Neural cell (in vitro differentiated cells): ENCODE measurements around the gene ITFG1. TPM values are rescaled to one million over a fixed set of nuclear protein-coding genes. Genes with fewer than 3 reads are reported as not detected.

Experiments used
- H2AFZ ChIP-seq: fragments of 200-600, 300-800 bp; sonication (generic), shearing (Covaris generic); 2 replicates; pipeline ENCODE4 v1.6.0; 2014; ENCODE audit warnings: low read depth, mild to moderate bottlenecking, antibody characterized with exemption, low read length, moderate library complexity
- H3F3A ChIP-seq: fragments of 200-600 bp; shearing (Covaris generic); 2 replicates; pipeline ENCODE4 v1.6.1; 2016; ENCODE audit warnings: mild to moderate bottlenecking, moderate library complexity, mixed read lengths, antibody characterized with exemption, low read length; ENCODE audit not compliant: insufficient read depth, poor library complexity, severe bottlenecking
- H3K27ac ChIP-seq: fragments of 200-600, 300-800 bp; sonication (generic), shearing (Covaris generic); 2 replicates; pipeline ENCODE4 v1.5.1; 2014; ENCODE audit warnings: mild to moderate bottlenecking, low read length, moderate library complexity
- H3K27me3 ChIP-seq: fragments of 300-800, 200-600 bp; sonication (generic), shearing (Covaris generic); 2 replicates; pipeline ENCODE4 v1.6.0; 2014; ENCODE audit warnings: mild to moderate bottlenecking, low read depth, low read length, moderate library complexity; ENCODE audit not compliant: insufficient read depth
- H3K36me3 ChIP-seq: fragments of 300-800, 200-600 bp; sonication (generic), shearing (Covaris generic); 2 replicates; pipeline ENCODE4 v1.5.1; 2014; ENCODE audit warnings: mild to moderate bottlenecking, antibody characterized with exemption, low read length, moderate library complexity; ENCODE audit not compliant: insufficient read depth
- H3K4me2 ChIP-seq: fragments of 300-800, 200-600 bp; sonication (generic), shearing (Covaris generic); 2 replicates; pipeline ENCODE4 v1.6.0; 2014; ENCODE audit warnings: mild to moderate bottlenecking, low read length
- H3K4me3 ChIP-seq: fragments of 300-800, 200-600 bp; sonication (generic), shearing (Covaris generic); 2 replicates; pipeline ENCODE4 v1.5.1; 2014; ENCODE audit warnings: mild to moderate bottlenecking, low read length, moderate library complexity
- H3K79me2 ChIP-seq: fragments of 200-600 bp; shearing (Covaris generic); replicated peaks from 2 replicates; pipeline ENCODE4 v1.6.0; 2014; ENCODE audit warnings: mild to moderate bottlenecking, low read length, moderate library complexity; ENCODE audit not compliant: insufficient read depth
- H3K9ac ChIP-seq: fragments of 300-800, 200-600 bp; sonication (generic), shearing (Covaris generic); 2 replicates; pipeline ENCODE4 v1.6.1; 2016; ENCODE audit warnings: mild to moderate bottlenecking, low read length, mixed read lengths
- H3K9me2 ChIP-seq: fragments of 200-600 bp; shearing (Covaris generic); 2 replicates; pipeline ENCODE4 v1.6.1; 2016; ENCODE audit warnings: mild to moderate bottlenecking, low read length, mixed read lengths; ENCODE audit not compliant: insufficient read depth
- H3K9me3 ChIP-seq: fragments of 200-600, 300-800 bp; sonication (generic), shearing (Covaris generic); 2 replicates; pipeline ENCODE4 v1.6.1; 2016; ENCODE audit warnings: mild to moderate bottlenecking, mixed run types, low read length, moderate library complexity, mixed read lengths
- H4K20me1 ChIP-seq: fragments of 200-600 bp; shearing (Covaris generic); 2 replicates; pipeline ENCODE4 v1.6.1; 2016; ENCODE audit warnings: mild to moderate bottlenecking, mixed run types; ENCODE audit not compliant: insufficient read depth
- EP300 ChIP-seq: fragments of 450-650 bp; conservative IDR thresholded peaks from 2 replicates; pipeline ENCODE4 v1.6.1; 2014; ENCODE audit warnings: antibody characterized with exemption, mild to moderate bottlenecking, moderate library complexity; ENCODE audit not compliant: poor library complexity, severe bottlenecking
- EZH2 ChIP-seq: fragments of 200-600, 300-800 bp; shearing (Covaris generic), sonication (generic); IDR thresholded peaks from 2 replicates; pipeline ENCODE4 v1.6.1; 2014; ENCODE audit warnings: antibody characterized with exemption, low read length, borderline replicate concordance, mild to moderate bottlenecking; ENCODE audit not compliant: insufficient read depth, poor library complexity, severe bottlenecking
- MXI1 ChIP-seq: fragments of 450-650 bp; conservative IDR thresholded peaks from 2 replicates; pipeline ENCODE4 v1.6.1; 2014; ENCODE audit warnings: antibody characterized with exemption, mild to moderate bottlenecking; ENCODE audit not compliant: poor library complexity, severe bottlenecking
- POLR2AphosphoS5 ChIP-seq: IDR thresholded peaks from 2 replicates; pipeline ENCODE4 v1.6.1; 2012
- RAD21 ChIP-seq: fragments of 450-650 bp; conservative IDR thresholded peaks from 2 replicates; pipeline ENCODE4 v1.6.1; 2014; ENCODE audit warnings: antibody characterized with exemption, mild to moderate bottlenecking, moderate library complexity
- REST ChIP-seq: IDR thresholded peaks from 2 replicates; pipeline ENCODE4 v1.6.1; 2012; ENCODE audit warnings: borderline replicate concordance
- SMC3 ChIP-seq: fragments of 450-650 bp; conservative IDR thresholded peaks from 2 replicates; pipeline ENCODE4 v1.6.1; 2014; ENCODE audit warnings: antibody characterized with exemption, mild to moderate bottlenecking, moderate library complexity; ENCODE audit not compliant: poor library complexity
- TAF1 ChIP-seq: IDR thresholded peaks from 2 replicates; pipeline ENCODE4 v1.6.1; 2012; ENCODE audit warnings: low read depth
- polyA plus RNA-seq: library from polyadenylated mRNA; depleted of rRNA; stranded (reverse); fragments of >200 nt; gene quantifications from 2 replicates; pipeline ENCODE4 v1.2.3, GENCODE V29; 2014
- TF ChIP-seq, protein P1 (sequence below): fragments of 450-650 bp; IDR thresholded peaks from 2 replicates; pipeline ENCODE4 v1.5.1; 2014; ENCODE audit warnings: antibody characterized with exemption, mild to moderate bottlenecking, moderate library complexity; ENCODE audit not compliant: poor library complexity, severe bottlenecking

Gene ITFG1
- polyA plus RNA-seq, 1 donor from 2014 or later, result 155 TPM

GRCh38 chr16:47197536-47198179 is 263.2 kb downstream of the ITFG1 start:
- Histone ChIP-seq H2AFZ (no peak overlapping the region), H4K20me1 (no peaks in the 10 kb centered on the region), H3K79me2 (no peaks in the 10 kb centered on the region), H3K9me2 (no peaks in the 10 kb centered on the region), H3K27me3 (no peaks in the 10 kb centered on the region), H3K36me3 (no peaks in the 10 kb centered on the region), H3F3A (no peaks in the 10 kb centered on the region), H3K9me3 (no peaks in the 10 kb centered on the region), H3K27ac (no peak overlapping the region), H3K9ac (no peak overlapping the region), H3K4me2 (no peak overlapping the region), H3K4me3 (no peak overlapping the region)
- TF ChIP-seq RAD21, result no peak
- no peak for TF ChIP-seq TAF1
- no peak for TF ChIP-seq EZH2
- TF ChIP-seq MXI1, result no peak
- TF ChIP-seq EP300, result no peak
- TF ChIP-seq, protein P1, sequence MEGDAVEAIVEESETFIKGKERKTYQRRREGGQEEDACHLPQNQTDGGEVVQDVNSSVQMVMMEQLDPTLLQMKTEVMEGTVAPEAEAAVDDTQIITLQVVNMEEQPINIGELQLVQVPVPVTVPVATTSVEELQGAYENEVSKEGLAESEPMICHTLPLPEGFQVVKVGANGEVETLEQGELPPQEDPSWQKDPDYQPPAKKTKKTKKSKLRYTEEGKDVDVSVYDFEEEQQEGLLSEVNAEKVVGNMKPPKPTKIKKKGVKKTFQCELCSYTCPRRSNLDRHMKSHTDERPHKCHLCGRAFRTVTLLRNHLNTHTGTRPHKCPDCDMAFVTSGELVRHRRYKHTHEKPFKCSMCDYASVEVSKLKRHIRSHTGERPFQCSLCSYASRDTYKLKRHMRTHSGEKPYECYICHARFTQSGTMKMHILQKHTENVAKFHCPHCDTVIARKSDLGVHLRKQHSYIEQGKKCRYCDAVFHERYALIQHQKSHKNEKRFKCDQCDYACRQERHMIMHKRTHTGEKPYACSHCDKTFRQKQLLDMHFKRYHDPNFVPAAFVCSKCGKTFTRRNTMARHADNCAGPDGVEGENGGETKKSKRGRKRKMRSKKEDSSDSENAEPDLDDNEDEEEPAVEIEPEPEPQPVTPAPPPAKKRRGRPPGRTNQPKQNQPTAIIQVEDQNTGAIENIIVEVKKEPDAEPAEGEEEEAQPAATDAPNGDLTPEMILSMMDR, result no peak
- no peak for TF ChIP-seq REST
- no peak for TF ChIP-seq POLR2AphosphoS5
- TF ChIP-seq SMC3, result no peak

DNA sequence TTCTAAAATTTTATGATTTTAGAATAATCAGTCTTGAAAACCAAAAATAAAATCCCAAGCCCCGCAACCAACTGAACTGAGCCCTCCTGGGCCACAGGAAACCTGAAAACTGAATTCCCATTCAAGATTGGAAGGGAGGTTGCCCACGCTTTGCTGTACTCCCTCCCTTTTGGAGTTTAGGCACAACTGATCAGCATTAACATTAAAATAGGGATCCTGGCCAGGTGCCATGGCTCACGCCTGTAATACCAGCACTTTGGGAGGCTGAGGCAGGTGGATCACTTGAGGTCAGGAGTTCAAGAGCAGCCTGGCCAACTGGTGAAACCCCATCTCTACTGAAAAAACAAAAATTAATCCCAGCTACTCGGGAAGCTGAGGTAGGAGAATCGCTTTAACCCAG is 264.4 kb downstream of the ITFG1 start:
- no peaks in the 10 kb centered on the region for H3K79me2 ChIP-seq

More for the DNA sequence above, 264.4 kb downstream of the ITFG1 start:
- H2AFZ ChIP-seq, result no peak overlapping the region
- H4K20me1 ChIP-seq, result no peaks in the 10 kb centered on the region
- H3F3A ChIP-seq, result no peaks in the 10 kb centered on the region
- H3K4me3 ChIP-seq, result no peak overlapping the region
- H3K9me3 ChIP-seq, result no peaks in the 10 kb centered on the region
- no peaks in the 10 kb centered on the region for H3K9me2 ChIP-seq
- no peak overlapping the region for H3K27ac ChIP-seq
- H3K9ac ChIP-seq, result no peak overlapping the region
- no peak overlapping the region for H3K4me2 ChIP-seq
- TF ChIP-seq RAD21, result no peak
- no peak for TF ChIP-seq REST
- H3K27me3 ChIP-seq, result no peaks in the 10 kb centered on the region
- H3K36me3 ChIP-seq, result no peaks in the 10 kb centered on the region
